HG03457 (cell line): ENCODE data around the gene EPHA6.
"Not testable (repeated sequence)": the region's sequence is repeated elsewhere in the genome, so short reads cannot be mapped to it uniquely, and the experiment has no call there.

Experiments
- ATAC-seq: cut with Tn5 transposase; IDR thresholded peaks from one replicate; pipeline ENCODE4 v1.9.1; 2021; ENCODE audit warnings: moderate number of reproducible peaks; ENCODE audit not compliant: unreplicated experiment

The EPHA6 gene

DNA sequence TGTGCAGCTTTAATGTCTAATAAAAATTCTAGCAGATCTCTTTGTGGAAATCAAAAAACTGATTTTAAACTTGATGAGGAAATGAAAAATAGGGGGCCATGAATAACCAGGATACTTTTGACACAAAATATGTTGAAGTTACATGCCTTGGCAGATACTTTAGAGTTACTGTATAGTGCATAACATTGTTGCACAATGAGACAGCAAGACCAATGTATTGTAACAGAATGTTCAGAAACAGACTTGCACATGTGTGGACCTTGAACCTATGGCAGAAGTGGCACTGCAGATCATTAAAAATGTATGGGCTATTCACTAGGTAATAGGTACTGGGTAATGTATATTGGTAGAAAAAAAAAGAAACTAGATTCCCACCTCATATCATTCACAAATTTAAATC lies 607.2 kb downstream of the EPHA6 start:
- ATAC-seq, result no peak

- no peak for ATAC-seq
Measured at GRCh38 chr3:97425002-97425401, 610.6 kb downstream of the EPHA6 start.

- ATAC-seq, result no peak
Measured at GRCh38 chr3:97430601-97431000, 616.2 kb downstream of the EPHA6 start.

DNA sequence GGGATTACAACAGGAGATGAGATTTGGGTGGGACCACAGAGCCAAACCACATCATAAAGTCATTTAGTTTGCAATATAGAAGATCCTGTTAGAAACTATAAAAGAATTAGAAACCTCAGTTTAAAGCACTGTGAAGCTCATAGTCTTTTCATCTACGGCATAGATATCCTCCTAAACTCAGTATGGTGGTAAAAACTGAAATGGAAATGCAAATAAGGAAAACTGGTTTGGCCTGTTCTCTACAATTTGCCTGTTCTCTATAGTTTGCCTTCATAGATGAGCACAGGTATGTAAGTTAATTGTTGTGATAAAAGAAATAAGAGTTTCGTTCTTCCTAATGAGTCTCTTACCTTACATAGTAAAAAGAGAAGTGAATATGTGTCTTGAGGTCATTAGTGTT lies 618.5 kb downstream of the EPHA6 start:
- no peak for ATAC-seq

- no peak for ATAC-seq
Measured at GRCh38 chr3:97438131-97438530, 623.7 kb downstream of the EPHA6 start.

- ATAC-seq, result no peak
Measured at GRCh38 chr3:97439373-97439772, 625.0 kb downstream of the EPHA6 start.

- no peak for ATAC-seq
Measured at GRCh38 chr3:97464035-97464434, 649.6 kb downstream of the EPHA6 start.

GRCh38 chr3:97470481-97470880 lies 656.1 kb downstream of the EPHA6 start:
- no peak for ATAC-seq

- no peak for ATAC-seq
Measured at GRCh38 chr3:97479740-97480139, 665.3 kb downstream of the EPHA6 start.

- ATAC-seq, result not testable (repeated sequence)
Measured at GRCh38 chr3:97480696-97481289, 666.4 kb downstream of the EPHA6 start.

DNA sequence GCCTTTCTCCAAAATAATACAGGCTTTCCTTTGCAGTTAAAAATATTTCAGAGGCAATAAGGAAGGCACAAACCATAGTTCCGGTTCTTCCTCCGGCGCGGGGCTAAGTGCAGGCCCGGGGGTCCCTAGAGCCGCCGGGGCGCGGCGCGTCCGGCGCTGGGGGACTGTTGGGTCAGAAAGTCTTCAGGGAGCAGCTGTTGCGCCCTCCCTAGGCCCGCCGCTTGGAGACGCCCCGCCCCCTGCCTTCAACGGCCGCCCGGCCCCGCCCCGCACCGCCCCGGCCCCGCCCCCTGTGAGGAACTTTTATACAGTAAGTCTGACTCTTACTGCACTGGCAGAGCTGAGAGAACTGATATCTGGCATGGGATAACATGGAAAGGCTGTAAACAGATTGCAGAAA lies 667.0 kb downstream of the EPHA6 start:
- no peak for ATAC-seq

- no peak for ATAC-seq
Measured at GRCh38 chr3:97485206-97485605, 670.8 kb downstream of the EPHA6 start.

GRCh38 chr3:97487587-97487986 lies 673.2 kb downstream of the EPHA6 start:
- no peak for ATAC-seq

- ATAC-seq, result no peak
Measured at GRCh38 chr3:97488741-97489140, 674.3 kb downstream of the EPHA6 start.

GRCh38 chr3:97495896-97496295 lies 681.5 kb downstream of the EPHA6 start:
- ATAC-seq, result no peak

DNA sequence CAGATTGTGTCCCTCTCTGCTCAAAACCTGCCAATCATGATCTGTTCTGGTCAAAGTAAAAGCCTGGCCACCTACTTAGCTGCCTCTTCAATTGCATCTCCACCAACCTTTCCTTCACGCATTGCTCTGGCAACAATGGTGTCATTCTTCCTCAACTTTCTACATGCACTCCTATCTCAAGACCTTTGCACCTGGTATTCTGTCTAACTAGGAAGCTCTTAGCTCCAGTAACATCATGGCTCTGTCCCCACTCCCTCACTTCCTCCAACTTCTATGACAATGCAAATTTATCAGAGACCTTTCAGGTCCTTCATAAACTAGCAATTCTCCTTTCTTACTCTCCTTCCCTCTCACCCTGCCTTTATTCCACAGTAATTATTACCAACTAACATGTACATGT lies 682.7 kb downstream of the EPHA6 start:
- ATAC-seq, result no peak

- no peak for ATAC-seq
Measured at GRCh38 chr3:97504463-97504862, 690.1 kb downstream of the EPHA6 start.

GRCh38 chr3:97510795-97511194 lies 696.4 kb downstream of the EPHA6 start:
- no peak for ATAC-seq

DNA sequence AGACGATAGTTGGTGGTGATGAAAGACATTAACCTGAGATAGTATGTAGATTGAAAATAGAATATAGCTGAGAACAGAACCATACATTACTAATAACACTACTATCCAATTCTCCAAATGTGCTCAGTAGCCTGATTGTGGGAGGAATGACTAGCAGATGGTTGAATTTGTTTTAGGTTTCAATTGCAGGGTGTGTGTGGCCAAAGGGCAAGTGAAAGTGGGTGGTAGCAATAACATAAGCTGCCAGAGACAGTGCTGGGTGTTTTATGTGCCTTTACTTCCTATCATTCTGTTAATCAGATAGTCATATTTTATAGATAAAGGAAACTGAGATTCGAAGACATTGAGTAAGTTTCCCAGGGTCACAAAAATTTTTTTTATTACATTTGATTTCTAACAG lies 700.7 kb downstream of the EPHA6 start:
- no peak for ATAC-seq

GRCh38 chr3:97530691-97531090 lies 716.3 kb downstream of the EPHA6 start:
- no peak for ATAC-seq

DNA sequence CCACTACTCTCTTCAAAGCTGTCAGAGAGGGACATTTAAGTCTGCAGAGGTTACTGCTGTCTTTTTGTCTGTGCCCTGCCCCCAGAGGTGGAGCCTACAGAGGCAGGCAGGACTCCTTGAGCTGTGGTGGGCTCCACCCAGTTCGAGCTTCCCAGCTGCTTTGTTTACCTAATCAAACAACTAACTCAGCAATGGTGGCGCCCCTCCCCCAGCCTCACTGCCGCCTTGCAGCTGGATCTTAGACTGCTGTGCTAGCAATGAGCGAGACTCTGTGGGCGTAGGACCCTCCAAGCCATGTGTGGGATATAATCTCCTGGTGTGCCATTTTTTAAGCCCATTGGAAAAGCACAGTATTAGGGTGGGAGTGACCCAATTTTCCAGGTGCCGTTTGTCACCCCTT lies 733.2 kb downstream of the EPHA6 start:
- ATAC-seq, result not testable (repeated sequence)

GRCh38 chr3:97550408-97550807 lies 736.0 kb downstream of the EPHA6 start:
- ATAC-seq, result no peak

DNA sequence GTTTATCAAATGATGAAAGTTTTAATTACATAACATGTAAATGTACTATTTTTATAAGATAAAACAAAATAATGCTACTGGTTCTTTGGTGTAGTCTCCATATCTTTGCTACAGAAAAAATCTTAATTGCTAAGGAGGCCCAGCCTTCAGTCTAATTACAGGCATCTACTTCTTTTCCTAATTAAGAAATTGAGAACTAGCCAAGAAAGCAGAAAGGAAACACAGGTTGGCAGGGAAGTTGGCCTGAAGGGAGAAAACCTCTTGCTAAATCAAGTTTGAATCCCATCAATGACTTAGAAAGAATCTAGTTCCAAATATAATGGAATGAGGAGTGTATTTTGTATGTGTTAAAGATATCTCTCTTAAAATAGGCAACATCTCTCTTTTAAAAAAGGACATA lies 737.8 kb downstream of the EPHA6 start:
- ATAC-seq, result no peak
